Measurements from ENCODE around the gene CNOT11. TPM values are rescaled to one million over a fixed set of nuclear protein-coding genes. Genes with fewer than 3 reads are reported as not detected.

The CNOT11 gene
- total and polyA plus RNA-seq, 2 of the 8 experiments (the other 6 are each of a cell fraction or from before 2014, with no cell fraction given), result 41.5 to 54.6 TPM

DNA sequence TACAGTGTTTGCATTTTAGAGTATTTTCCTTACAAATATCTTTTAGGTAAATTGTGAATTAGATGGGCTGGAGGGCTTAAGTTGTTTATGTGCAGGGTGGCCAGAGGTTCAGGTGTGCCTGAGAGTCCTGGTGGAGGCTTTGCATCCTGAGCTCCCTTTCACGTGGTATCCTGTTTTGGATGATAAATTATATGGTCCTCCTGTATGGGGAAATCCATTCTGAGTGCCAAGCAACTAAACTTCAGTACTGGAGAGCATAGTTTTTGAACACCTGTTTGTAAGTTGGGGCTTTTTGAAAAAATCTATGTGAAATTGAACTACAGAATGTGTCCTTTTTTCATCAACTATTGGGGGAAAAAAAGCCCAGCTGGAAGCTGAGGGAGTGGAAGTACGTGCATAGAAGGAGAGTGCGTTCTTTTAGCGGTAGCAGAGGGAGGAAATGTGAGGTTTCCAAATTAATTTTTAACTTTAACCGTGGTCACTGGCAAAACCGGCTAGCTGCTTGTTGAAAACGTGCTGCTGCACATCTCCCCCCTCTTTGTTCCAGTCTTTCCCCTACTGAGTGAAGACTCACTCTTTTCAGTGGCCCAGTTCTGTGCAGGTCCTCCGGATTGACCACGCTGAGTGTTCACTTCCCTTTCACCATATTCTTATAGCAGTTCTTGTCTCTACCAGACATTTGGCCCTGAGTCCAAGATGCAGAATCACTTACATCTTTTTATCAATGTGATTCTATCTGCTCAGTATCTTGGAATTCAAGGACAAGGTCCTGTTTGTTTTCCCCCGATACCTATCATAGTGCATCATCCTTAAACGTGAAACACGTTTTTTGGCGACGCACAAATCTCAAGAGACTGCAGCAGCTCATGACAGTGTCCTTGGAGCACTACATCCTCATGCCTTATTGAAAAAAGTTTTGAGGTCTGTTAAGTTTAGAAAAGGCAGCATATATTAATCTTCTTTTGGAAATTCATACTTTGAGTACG, 15.3 kb downstream of the CNOT11 start:
- Histone ChIP-seq H2BK12ac (ENCODE audit: low read depth, low read length) (no peak overlapping the region), H2AFZ (ENCODE audit: low read length) (no peak overlapping the region), H4K5ac (ENCODE audit: insufficient read length, low read depth, low read length) (no peak overlapping the region), H4K8ac (ENCODE audit: extremely low read depth, insufficient read depth, low read length) (no peak overlapping the region), H3K27me3 (replicated peaks in 1 of 4; ENCODE audit: control insufficient read depth in 3 of 4, extremely low read depth in 1 of 4, insufficient read depth in 3 of 4, low read length in 3 of 4) (no peaks in the 10 kb centered on the region; a peak in 1 of 7 replicates), H2BK120ac (replicated peaks; ENCODE audit: low read depth, low read length) (no peak overlapping the region), H3K14ac (ENCODE audit: insufficient read length) (no peak overlapping the region), H3K79me2 (ENCODE audit: control insufficient read depth in 1 of 2, insufficient read depth in 2 of 2, low read length in 2 of 2) (no peaks in the 10 kb centered on the region), H3K4me3 (ENCODE audit: extremely low read depth in 1 of 4, insufficient read depth in 2 of 4, low read depth in 3 of 4, low read length in 4 of 4) (no peak overlapping the region), H4K20me1 (replicated peaks in 1 of 2; ENCODE audit: control insufficient read depth in 1 of 2, insufficient read depth in 2 of 2, low read length in 2 of 2) (peaks cover 0 to 8% of the 10 kb centered on the region in 2 experiments), H3K18ac (ENCODE audit: extremely low read depth, low read length) (no peak overlapping the region), H3K4me1 (replicated peaks in 1 of 4; ENCODE audit: control insufficient read depth in 3 of 4, insufficient read depth in 4 of 4, low read length in 3 of 4) (peaks cover 0 to 4% (median 0%) of the 10 kb centered on the region in 4 experiments; a peak in 1 of 7 replicates), H2BK20ac (ENCODE audit: low read length) (no peak overlapping the region), H3K56ac (replicated peaks; ENCODE audit: insufficient read length, low read depth, low read length) (no peak overlapping the region), H3K4ac (replicated peaks; ENCODE audit: insufficient read length, low read depth, low read length) (no peak overlapping the region), H3K23me2 (ENCODE audit: low read depth, low read length) (no peaks in the 10 kb centered on the region), H2BK15ac (ENCODE audit: low read length) (no peak overlapping the region), H3K9ac (replicated peaks in 1 of 4; ENCODE audit: extremely low read depth in 1 of 4, low read depth in 3 of 4, low read length in 3 of 4) (no peak overlapping the region), H3K4me2 (ENCODE audit: insufficient read depth in 1 of 2, low read depth in 2 of 2, low read length in 2 of 2) (no peak overlapping the region), H3K23ac (ENCODE audit: insufficient read length) (no peak overlapping the region), H3K79me1 (ENCODE audit: low read depth, low read length) (no peaks in the 10 kb centered on the region), H2BK5ac (ENCODE audit: low read depth, low read length) (no peak overlapping the region), H3K36me3 (ENCODE audit: control insufficient read depth in 2 of 4, insufficient read depth in 4 of 4, low read length in 3 of 4) (peaks cover 0 to 93% (median 28%) of the 10 kb centered on the region in 4 experiments; a peak in 6 of 8 replicates), H4K91ac (replicated peaks; ENCODE audit: insufficient read length, low read length) (no peak overlapping the region), H3K27ac (ENCODE audit: low read depth, low read length) (no peak overlapping the region), H2AK5ac (ENCODE audit: low read depth, low read length) (no peak overlapping the region), H3K9me3 (ENCODE audit: insufficient read depth in 2 of 2, low read depth in 1 of 2, low read length in 1 of 2) (no peaks in the 10 kb centered on the region)
- DNase-seq (ENCODE audit: low read depth in 1 of 2, low spot score in 2 of 2) (no peak), FAIRE-seq (no peak)
- 89% methylated on average over 15 of the region's 15 CpGs; no CpG with 5 or more reads in 1 of the 2 experiments for WGBS, 2 experiments (ENCODE audit: extremely low coverage in 1 of 2, insufficient coverage in 1 of 2, insufficient read length in 1 of 2, insufficient replicate concordance in 2 of 2, low coverage in 1 of 2, low lambda C conversion rate in 2 of 2, missing lambda C conversion rate in 1 of 2)
- POLR2A ChIA-PET (ENCODE audit: partially characterized antibody), result interaction anchor here (0.5 to 4.3 kb wide), 4 partner anchors 14 to 263 kb away, joined by 3 to 17 read pairs (median 4); partner anchors contain the start of gene CNOT11
- CTCF ChIA-PET (ENCODE audit: partially characterized antibody), result interaction anchor here (0.6 to 1.4 kb wide), 8 partner anchors 12 to 64 kb away, joined by 3 to 5 read pairs (median 3); no protein-coding TSS in a partner anchor
- TF ChIP-seq CHD2 (IDR thresholded peaks at IDR 0.05; ENCODE audit: low read length) (no peak), BRCA1 (IDR thresholded peaks at IDR 0.05; ENCODE audit: low read depth, low read length) (no peak), RFX5 (IDR thresholded peaks at IDR 0.05; ENCODE audit: borderline replicate concordance, low read depth, low read length) (no peak), SRF (IDR thresholded peaks at IDR 0.05; ENCODE audit: low read depth, low read length) (no peak), POLR2A (IDR thresholded peaks at IDR 0.05; ENCODE audit: control extremely low read depth in 1 of 2, low read depth in 2 of 2, low read length in 2 of 2) (no peak), POLR2AphosphoS5 (IDR thresholded peaks at IDR 0.05; ENCODE audit: low read depth, low read length) (no peak), YY1 (IDR thresholded peaks at IDR 0.05; ENCODE audit: low read depth, low read length) (no peak), TCF12 (IDR thresholded peaks at IDR 0.05; ENCODE audit: low read depth, low read length) (no peak), SP2 (IDR thresholded peaks at IDR 0.05; ENCODE audit: low read length) (no peak), TAF7 (optimal IDR thresholded peaks at IDR 0.05; ENCODE audit: borderline replicate concordance, low read depth, low read length) (no peak)
- TF ChIP-seq, protein P1, sequence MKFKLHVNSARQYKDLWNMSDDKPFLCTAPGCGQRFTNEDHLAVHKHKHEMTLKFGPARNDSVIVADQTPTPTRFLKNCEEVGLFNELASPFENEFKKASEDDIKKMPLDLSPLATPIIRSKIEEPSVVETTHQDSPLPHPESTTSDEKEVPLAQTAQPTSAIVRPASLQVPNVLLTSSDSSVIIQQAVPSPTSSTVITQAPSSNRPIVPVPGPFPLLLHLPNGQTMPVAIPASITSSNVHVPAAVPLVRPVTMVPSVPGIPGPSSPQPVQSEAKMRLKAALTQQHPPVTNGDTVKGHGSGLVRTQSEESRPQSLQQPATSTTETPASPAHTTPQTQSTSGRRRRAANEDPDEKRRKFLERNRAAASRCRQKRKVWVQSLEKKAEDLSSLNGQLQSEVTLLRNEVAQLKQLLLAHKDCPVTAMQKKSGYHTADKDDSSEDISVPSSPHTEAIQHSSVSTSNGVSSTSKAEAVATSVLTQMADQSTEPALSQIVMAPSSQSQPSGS (IDR thresholded peaks at IDR 0.05; ENCODE audit: low read length), result no peak
